EL (cell line): ENCODE data around the gene JAML.

Experiments
- DNase-seq: peaks from one replicate; pipeline ENCODE4 v3.0.0-alpha.2; 2016

The JAML gene

GRCh38 chr11:118215262-118215661, 9.5 kb downstream of the JAML start:
- DNase-seq, result no peak

- no peak for DNase-seq
Observed at GRCh38 chr11:118214210-118214914, 10.4 kb downstream of the JAML start.

- DNase-seq, result no peak
Observed at GRCh38 chr11:118213781-118214180, 11.0 kb downstream of the JAML start.

- no peak for DNase-seq
Observed at GRCh38 chr11:118213201-118213600, 11.6 kb downstream of the JAML start.

- DNase-seq, result no peak
Observed at GRCh38 chr11:118212781-118213191, 12.0 kb downstream of the JAML start.

- DNase-seq, result no peak
Observed at GRCh38 chr11:118212131-118212725, 12.6 kb downstream of the JAML start.

- peak; percentile 19 for DNase-seq
Observed at GRCh38 chr11:118211006-118211405, 13.8 kb downstream of the JAML start.

GRCh38 chr11:118210323-118210722, 14.5 kb downstream of the JAML start:
- no peak for DNase-seq

- no peak for DNase-seq
Observed at GRCh38 chr11:118209033-118209432, 15.8 kb downstream of the JAML start.

GRCh38 chr11:118207079-118207478, 17.7 kb downstream of the JAML start:
- DNase-seq, result no peak

- no peak for DNase-seq
Observed at GRCh38 chr11:118206391-118207031, 18.3 kb downstream of the JAML start.

GRCh38 chr11:118205606-118206378, 19.0 kb downstream of the JAML start:
- DNase-seq, result no peak

GRCh38 chr11:118202599-118203422, 22.0 kb downstream of the JAML start:
- no peak for DNase-seq

- DNase-seq, result no peak
Observed at GRCh38 chr11:118201966-118202365, 22.8 kb downstream of the JAML start.

- no peak for DNase-seq
Observed at GRCh38 chr11:118200901-118201680, 23.7 kb downstream of the JAML start.

GRCh38 chr11:118200497-118200896, 24.3 kb downstream of the JAML start:
- no peak for DNase-seq

GRCh38 chr11:118199135-118199534, 25.7 kb downstream of the JAML start:
- DNase-seq, result no peak

GRCh38 chr11:118198370-118198769, 26.4 kb downstream of the JAML start:
- DNase-seq, result peak; percentile 57

- DNase-seq, result peak; percentile 56
Observed at GRCh38 chr11:118194835-118195627, 29.8 kb downstream of the JAML start.

- DNase-seq, result no peak
Observed at GRCh38 chr11:118193910-118194566, 30.8 kb downstream of the JAML start.
